ENCODE measurements around the gene SEPTIN12. TPM values are rescaled to one million over a fixed set of nuclear protein-coding genes. Genes with fewer than 3 reads are reported as not detected.
"Not testable (repeated sequence)": the region's sequence is repeated elsewhere in the genome, so short reads cannot be mapped to it uniquely, and the experiment has no call there.

The SEPTIN12 gene
- polyA plus RNA-seq, 3 donors: not detected

GRCh38 chr16:4744555-4745273 is 43.4 kb downstream of the SEPTIN12 start:
- H3K27ac ChIP-seq (ENCODE audit: low read depth, low read length): no peak overlapping the region
- 73 to 86% (median 73%) methylated on average over 13 of the region's 13 CpGs for WGBS, 3 donors

GRCh38 chr16:4743226-4743878 is 44.8 kb downstream of the SEPTIN12 start:
- 34 to 42% (median 35%) methylated on average over 14 of the region's 14 CpGs for WGBS, 3 donors
- H3K27ac ChIP-seq (ENCODE audit: low read depth, low read length): no peak overlapping the region

GRCh38 chr16:4738370-4738769 is 49.8 kb downstream of the SEPTIN12 start:
- WGBS, 3 donors: 79 to 84% (median 83%) methylated on average over 5 of the region's 5 CpGs
- H3K27ac ChIP-seq (ENCODE audit: low read depth, low read length): not testable (repeated sequence)

GRCh38 chr16:4737545-4737944 is 50.6 kb downstream of the SEPTIN12 start:
- H3K27ac ChIP-seq (ENCODE audit: low read depth, low read length): no peak overlapping the region
- WGBS, 3 donors: 72 to 86% (median 83%) methylated on average over 15 of the region's 15 CpGs

GRCh38 chr16:4736546-4736945 is 51.6 kb downstream of the SEPTIN12 start:
- no peak overlapping the region for H3K27ac ChIP-seq (ENCODE audit: low read depth, low read length)
- 83 to 93% (median 89%) methylated on average over 4 of the region's 4 CpGs for WGBS, 3 donors

- WGBS, 3 donors: 3 to 7% (median 5%) methylated on average over 38 of the region's 38 CpGs
- H3K27ac ChIP-seq (ENCODE audit: low read depth, low read length): no peak overlapping the region
These were observed 53.2 kb downstream of the SEPTIN12 start for GRCh38 chr16:4734730-4735535.

GRCh38 chr16:4734063-4734729 is 53.9 kb downstream of the SEPTIN12 start, which contains the start of the genes ANKS3 and DNAAF8:
Gene ANKS3 (minus strand): TSS chr16:4734271. CDS start chr16:4730149, 4,122 bp downstream.
Gene DNAAF8 (plus strand): TSS chr16:4734537. CDS start chr16:4736515, 1,978 bp downstream.
- 0% methylated on average over 70 of the region's 70 CpGs for WGBS, 3 donors
- H3K27ac ChIP-seq (ENCODE audit: low read depth, low read length): no peak within 1 kb of the TSS

GRCh38 chr16:4733747-4734062 is 54.4 kb downstream of the SEPTIN12 start:
- 0 to 1% (median 1%) methylated on average over 19 of the region's 19 CpGs for WGBS, 3 donors

GRCh38 chr16:4733211-4733742 is 54.9 kb downstream of the SEPTIN12 start:
- H3K27ac ChIP-seq (ENCODE audit: low read depth, low read length): no peak overlapping the region
- WGBS, 3 donors: 20 to 42% (median 36%) methylated on average over 17 of the region's 17 CpGs

More at GRCh38 chr16:4733747-4734062, 54.4 kb downstream of the SEPTIN12 start:
- H3K27ac ChIP-seq (ENCODE audit: low read depth, low read length): no peak overlapping the region

- 89 to 94% (median 94%) methylated on average over 15 of the region's 15 CpGs for WGBS, 3 donors
- no peak overlapping the region for H3K27ac ChIP-seq (ENCODE audit: low read depth, low read length)
These were observed 58.3 kb downstream of the SEPTIN12 start for GRCh38 chr16:4729876-4730275.

- H3K27ac ChIP-seq (ENCODE audit: low read depth, low read length): no peak overlapping the region
- 94 to 97% (median 95%) methylated on average over 8 of the region's 8 CpGs for WGBS, 3 donors
These were observed 59.5 kb downstream of the SEPTIN12 start for GRCh38 chr16:4728676-4729075.

Other genes starting within 250 kb of the SEPTIN12 start
- gene CDIP1, start 249.6 kb downstream of the SEPTIN12 start, polyA plus RNA-seq: 10 to 100 TPM; 13.6 to 17.0 (median 16.1) TPM
- under 1 TPM in 2 of 3 donors, not detected in 1; 0.01 to 0.21 TPM for gene C16orf96, start 232.0 kb downstream of the SEPTIN12 start, polyA plus RNA-seq
- 10 to 100 TPM; 12.0 to 34.0 (median 13.2) TPM for gene UBALD1, start 173.5 kb downstream of the SEPTIN12 start, polyA plus RNA-seq
- 10 to 100 TPM; 15.2 to 31.7 (median 20.1) TPM for gene MGRN1, start 163.5 kb downstream of the SEPTIN12 start, polyA plus RNA-seq
- gene NUDT16L1, start 94.8 kb downstream of the SEPTIN12 start, polyA plus RNA-seq: 10 to 100 TPM; 22.0 to 47.2 (median 31.0) TPM
- 10 to 100 TPM; 10.6 to 19.1 (median 11.4) TPM for gene ANKS3, start 54.1 kb downstream of the SEPTIN12 start, polyA plus RNA-seq
- under 1 TPM; 0.43 to 0.94 (median 0.90) TPM for gene DNAAF8, start 53.8 kb downstream of the SEPTIN12 start, polyA plus RNA-seq
- 1 to 10 TPM; 4.3 to 5.4 (median 4.4) TPM for gene ZNF500, start 21.2 kb downstream of the SEPTIN12 start, polyA plus RNA-seq
- 100 to 1,000 TPM in 1 of 3 donors, 10 to 100 TPM in 1, 1 to 10 TPM in 1; 3.3 to 174 (median 46.3) TPM for gene SMIM22, start 7.0 kb upstream of the SEPTIN12 start, polyA plus RNA-seq
- gene ROGDI, start 14.3 kb upstream of the SEPTIN12 start, polyA plus RNA-seq: 10 to 100 TPM; 10.6 to 19.5 (median 15.9) TPM
- 10 to 100 TPM; 20.6 to 45.3 (median 44.4) TPM for gene GLYR1, start 58.9 kb upstream of the SEPTIN12 start, polyA plus RNA-seq
- 10 to 100 TPM in 2 of 3 donors, 1 to 10 TPM in 1; 7.4 to 15.5 (median 15.4) TPM for gene UBN1, start 59.1 kb upstream of the SEPTIN12 start, polyA plus RNA-seq
- gene PPL, start 148.8 kb upstream of the SEPTIN12 start, polyA plus RNA-seq: 10 to 100 TPM in 1 of 3 donors, 1 to 10 TPM in 2; 8.1 to 44.6 (median 9.9) TPM
- gene SEC14L5, start 170.0 kb upstream of the SEPTIN12 start, polyA plus RNA-seq: under 1 TPM; 0.24 to 0.67 (median 0.27) TPM
- 10 to 100 TPM in 1 of 3 donors, 1 to 10 TPM in 2; 4.9 to 12.6 (median 6.8) TPM for gene NAGPA, start 245.6 kb upstream of the SEPTIN12 start, polyA plus RNA-seq

Data from adipose tissue (tissue), 3 donors.